HG02571 (cell line): ENCODE results near the gene AUNIP.

Experiments
- ATAC-seq: cut with Tn5 transposase; IDR thresholded peaks from one replicate; pipeline ENCODE4 v1.9.1; 2021; ENCODE audit warnings: mild to moderate bottlenecking, moderate library complexity; ENCODE audit not compliant: unreplicated experiment

AUNIP gene

GRCh38 chr1:25832336-25833037 is 26.8 kb downstream of the AUNIP start:
- no peak for ATAC-seq

GRCh38 chr1:25831569-25832196 is 27.6 kb downstream of the AUNIP start:
- ATAC-seq = no peak

GRCh38 chr1:25829046-25829445 is 30.2 kb downstream of the AUNIP start:
- no peak for ATAC-seq

DNA sequence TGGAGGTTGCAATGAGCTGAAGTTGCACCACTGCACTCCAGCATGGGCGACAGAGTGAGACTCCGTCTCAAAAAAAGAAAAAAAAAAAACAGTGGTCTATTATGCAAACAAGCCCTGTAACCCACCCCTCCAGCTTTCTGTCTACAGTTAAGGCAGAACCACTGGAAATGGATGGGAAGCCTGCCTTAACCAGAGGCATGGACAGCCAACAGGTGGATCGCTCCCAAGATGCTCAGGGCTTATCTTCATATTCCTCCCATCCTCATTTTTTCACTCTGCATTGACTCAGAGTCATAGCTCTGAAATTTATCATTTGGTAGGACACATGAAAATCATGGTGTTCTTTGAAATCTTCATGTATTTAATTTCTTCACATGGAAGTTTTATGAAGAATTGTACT is 30.8 kb downstream of the AUNIP start:
- no peak for ATAC-seq

DNA sequence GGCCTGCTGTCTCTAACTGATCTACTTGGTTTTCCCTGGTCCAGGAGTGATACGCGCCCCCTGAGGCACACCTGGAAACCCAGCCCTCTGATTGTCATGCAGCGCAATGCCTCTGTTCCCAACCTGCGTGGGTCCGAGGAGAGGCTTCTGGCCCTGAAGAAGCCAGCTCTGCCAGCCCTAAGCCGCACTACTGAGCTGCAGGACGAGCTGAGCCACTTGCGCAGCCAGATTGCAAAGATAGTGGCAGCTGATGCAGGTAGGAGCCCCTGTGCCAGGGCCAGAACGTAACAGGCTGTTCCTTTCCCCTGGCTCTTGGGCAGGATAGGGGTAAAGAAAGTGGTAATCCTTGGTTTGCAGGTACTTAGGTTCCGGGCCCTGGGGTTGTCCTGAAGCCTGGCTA is 32.7 kb downstream of the AUNIP start:
- no peak for ATAC-seq

- ATAC-seq = no peak
Measured at GRCh38 chr1:25825605-25826004, 33.7 kb downstream of the AUNIP start.

DNA sequence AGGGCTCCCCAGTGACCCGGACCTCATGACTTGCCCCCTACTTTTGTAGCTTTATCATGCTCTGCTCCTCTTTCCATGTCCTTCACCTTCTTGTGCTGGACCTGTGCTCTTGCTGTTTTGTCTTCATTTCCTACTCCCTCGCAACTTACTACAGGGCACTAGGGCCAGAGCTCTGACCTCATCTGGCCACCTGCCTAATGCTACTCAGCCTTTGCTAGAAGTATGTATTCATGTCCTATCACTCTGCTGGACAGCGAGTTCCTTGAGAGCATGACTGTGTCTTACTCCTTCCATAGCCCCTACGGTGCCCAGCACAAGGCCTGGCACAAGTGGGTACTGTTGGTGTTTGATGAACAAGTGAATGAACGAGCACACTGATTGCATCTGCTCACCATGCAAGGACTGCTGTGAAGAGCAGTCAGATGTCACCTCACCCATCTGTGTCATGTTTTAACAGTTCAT is 37.6 kb downstream of the AUNIP start:
- ATAC-seq = no peak

DNA sequence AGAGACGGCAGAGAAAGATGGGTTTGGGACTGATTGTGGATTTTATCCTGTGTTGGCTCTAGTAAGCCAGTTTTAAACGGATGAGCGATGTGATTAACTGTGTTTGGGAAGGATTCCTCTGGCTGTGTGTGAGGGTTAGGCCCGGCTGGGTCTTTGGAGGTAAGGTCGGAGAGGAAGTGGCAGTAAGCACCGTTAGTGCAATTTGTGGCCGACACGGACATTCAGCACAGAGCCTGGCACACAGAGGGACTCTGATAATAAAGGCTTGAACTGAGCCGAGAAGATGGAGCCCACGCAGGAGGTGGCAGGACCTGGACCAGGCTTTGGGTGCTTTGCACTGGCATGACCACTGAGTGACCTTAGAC is 38.2 kb downstream of the AUNIP start:
- no peak for ATAC-seq

GRCh38 chr1:25820247-25821111 is 38.8 kb downstream of the AUNIP start:
- ATAC-seq = peak; percentile 39

DNA sequence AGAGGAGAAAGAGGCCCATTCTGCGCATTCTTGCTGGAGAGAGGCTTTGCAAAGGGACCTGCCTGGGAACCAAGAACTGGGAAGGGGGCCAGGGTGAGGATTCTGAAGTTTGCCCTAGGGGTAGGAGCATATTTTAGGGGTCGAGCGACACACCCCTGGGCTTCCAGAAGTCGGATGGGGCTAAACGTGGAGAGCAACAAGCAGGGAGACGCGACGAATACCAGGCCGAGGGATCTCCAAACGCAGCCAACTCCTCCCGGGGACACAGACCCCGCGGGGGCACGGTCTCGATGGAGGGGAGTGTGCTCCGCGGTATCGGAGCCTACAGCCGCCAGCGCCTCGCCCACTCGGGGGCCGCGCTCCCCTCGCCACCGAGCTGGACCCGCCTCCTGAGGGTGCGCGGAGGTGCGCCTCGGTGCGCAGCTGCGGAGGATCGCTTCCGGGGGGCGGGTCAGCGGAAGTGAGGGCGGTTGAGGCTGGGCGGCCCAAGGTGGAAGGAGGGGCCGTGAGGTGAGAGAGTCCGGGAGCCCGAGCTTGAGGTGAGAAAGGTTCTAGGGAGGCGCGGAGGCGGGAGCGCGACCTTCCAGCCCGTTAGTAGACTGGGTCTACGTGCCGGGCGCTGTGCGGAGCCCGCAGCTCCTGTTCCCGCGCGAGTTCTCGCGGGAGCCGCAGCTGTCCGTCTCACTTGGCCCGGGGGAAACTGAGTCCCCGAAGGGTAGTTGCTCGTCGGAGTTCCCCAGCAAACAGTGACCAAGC is 39.6 kb downstream of the AUNIP start, which contains the start of gene MTFR1L:
TSS of gene MTFR1L (plus strand) at position 464 of the 756 bp plus-strand sequence. CDS start 3,151 bp downstream, outside the sequence.
- peak; percentile 85 for ATAC-seq

DNA sequence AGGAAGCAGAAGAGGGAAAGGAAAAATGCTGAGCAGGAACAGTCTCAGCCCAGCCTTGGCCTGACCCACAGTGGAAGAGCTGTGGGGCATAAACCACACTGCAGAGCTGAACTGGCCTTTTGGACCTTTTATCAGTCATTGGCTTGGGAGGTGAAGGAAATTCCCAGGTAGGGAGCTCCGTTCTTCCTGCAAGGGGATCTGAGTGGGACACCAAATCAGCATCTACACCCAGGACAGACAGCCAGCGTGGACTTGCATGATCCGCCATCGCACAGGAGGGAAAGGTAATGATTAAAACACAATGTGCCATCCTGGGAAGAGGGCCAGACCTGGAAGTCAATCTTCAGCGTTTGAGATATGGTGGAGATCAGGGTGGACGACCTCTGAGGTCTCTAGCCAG is 40.7 kb downstream of the AUNIP start:
- ATAC-seq = no peak

DNA sequence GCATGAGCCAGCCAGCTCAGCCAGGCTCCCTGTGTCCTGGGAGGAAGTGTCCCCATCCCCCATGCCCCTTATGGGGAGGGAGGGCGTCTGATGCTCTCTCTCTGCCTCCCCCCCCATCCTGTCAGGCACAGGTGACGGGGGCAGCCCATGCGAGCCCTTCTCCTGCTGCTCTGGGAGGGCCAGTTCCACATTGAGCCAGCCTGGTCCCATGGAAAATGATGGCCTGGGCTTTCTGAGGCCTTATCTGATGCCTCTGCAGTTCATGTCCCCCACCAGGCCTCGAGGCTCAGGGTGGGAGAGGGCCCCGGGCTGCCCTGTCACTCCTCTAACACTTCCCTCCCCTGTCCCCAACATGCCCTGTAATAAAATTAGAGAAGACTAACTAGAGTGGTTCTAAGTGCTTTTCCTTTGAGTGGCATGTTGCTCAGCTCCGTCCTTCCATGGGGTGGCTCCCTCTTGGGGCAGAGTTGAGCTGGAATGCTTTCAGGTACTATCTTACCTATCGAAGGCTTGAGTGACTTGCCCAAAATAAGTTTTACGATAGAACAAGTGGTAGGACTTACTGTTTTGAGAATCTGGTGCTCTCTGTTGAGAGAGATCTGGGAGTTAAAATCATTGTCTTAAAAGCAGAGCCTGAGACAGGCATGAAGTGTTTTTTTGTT is 41.3 kb downstream of the AUNIP start:
- no peak for ATAC-seq

GRCh38 chr1:25816112-25816718 is 43.0 kb downstream of the AUNIP start:
- no peak for ATAC-seq

- ATAC-seq = no peak
Measured at GRCh38 chr1:25815208-25816111, 43.8 kb downstream of the AUNIP start.

- ATAC-seq = no peak
Measured at GRCh38 chr1:25814549-25815087, 44.6 kb downstream of the AUNIP start.

GRCh38 chr1:25813734-25814471 is 45.4 kb downstream of the AUNIP start:
- no peak for ATAC-seq

GRCh38 chr1:25813071-25813733 is 46.1 kb downstream of the AUNIP start:
- no peak for ATAC-seq
